ENCODE measurements around the gene SRP9. TPM values are rescaled to one million over a fixed set of nuclear protein-coding genes. Genes with fewer than 3 reads are reported as not detected.

The SRP9 gene
- total RNA-seq: 100 to 1,000 TPM in 3 of 4 donors, 10 to 100 TPM in 1; 67.9 to 153 (median 131) TPM

GRCh38 chr1:225777583-225778336 lies at the start of gene SRP9:
TSS of gene SRP9 (plus strand) at chr1:225777826. CDS start at chr1:225777941, 115 bp downstream.
- Histone ChIP-seq H3K4me3 (peak within 1 kb of the TSS; percentile 66 to 96 (median 75)), H3K9me3 (no peaks in the 10 kb centered on the region), H3K36me3 (no peaks in the 10 kb centered on the region), H3K4me1 (peaks cover 0 to 43% (median 11%) of the 10 kb centered on the region in 4 donors), H3K27me3 (no peaks in the 10 kb centered on the region), H3K27ac (peak within 1 kb of the TSS; percentile 89 to 98 (median 94))
- DNase-seq: peak; percentile 97 to 100 (median 99)
- TF ChIP-seq POLR2A (IDR thresholded peaks at IDR 0.05) (peak; percentile 78 to 81), CTCF (IDR thresholded peaks at IDR 0.05) (peak; percentile 88 to 97 (median 94))

GRCh38 chr1:225731491-225731890 lies 46.1 kb upstream of the SRP9 start:
- Histone ChIP-seq H3K27me3 (no peaks in the 10 kb centered on the region), H3K27ac (no peak overlapping the region), H3K4me1 (peaks cover 0 to 5% (median 0%) of the 10 kb centered on the region in 4 donors), H3K4me3 (no peak overlapping the region), H3K36me3 (no peaks in the 10 kb centered on the region), H3K9me3 (no peaks in the 10 kb centered on the region)
- no peak for DNase-seq
- TF ChIP-seq POLR2A (IDR thresholded peaks at IDR 0.05) (no peak), CTCF (IDR thresholded peaks at IDR 0.05) (no peak)

GRCh38 chr1:225733254-225733653 lies 44.4 kb upstream of the SRP9 start:
- no peaks in the 10 kb centered on the region for H3K9me3 ChIP-seq
- H3K27ac ChIP-seq: no peak overlapping the region
- H3K4me1 ChIP-seq: peaks cover 0 to 8% (median 0%) of the 10 kb centered on the region in 4 donors
- TF ChIP-seq CTCF (IDR thresholded peaks at IDR 0.05) (no peak), POLR2A (IDR thresholded peaks at IDR 0.05) (no peak)
- no peak for DNase-seq
- H3K4me3 ChIP-seq: no peak overlapping the region
- H3K36me3 ChIP-seq: no peaks in the 10 kb centered on the region
- H3K27me3 ChIP-seq: no peaks in the 10 kb centered on the region

- peaks cover 0 to 8% (median 0%) of the 10 kb centered on the region in 4 donors for H3K4me1 ChIP-seq
- H3K4me3 ChIP-seq: no peak overlapping the region
- H3K27ac ChIP-seq: peak overlapping the region; percentile 21 to 57 (median 39)
- no peaks in the 10 kb centered on the region for H3K36me3 ChIP-seq
- H3K9me3 ChIP-seq: no peaks in the 10 kb centered on the region
- TF ChIP-seq CTCF (IDR thresholded peaks at IDR 0.05) (no peak), POLR2A (IDR thresholded peaks at IDR 0.05) (no peak)
- DNase-seq: peak in 2 of 3 donors; percentile 22 to 59
- H3K27me3 ChIP-seq: no peaks in the 10 kb centered on the region
Observed at GRCh38 chr1:225735252-225736149, 42.1 kb upstream of the SRP9 start.

- peak overlapping the region in 3 of 4 donors; percentile 27 to 57 (median 51) for H3K27ac ChIP-seq
- H3K4me1 ChIP-seq: peaks cover 0 to 8% (median 0%) of the 10 kb centered on the region in 4 donors
- no peak overlapping the region for H3K4me3 ChIP-seq
- no peaks in the 10 kb centered on the region for H3K27me3 ChIP-seq
- no peak for DNase-seq
- H3K9me3 ChIP-seq: no peaks in the 10 kb centered on the region
- no peaks in the 10 kb centered on the region for H3K36me3 ChIP-seq
- TF ChIP-seq CTCF (IDR thresholded peaks at IDR 0.05) (no peak), POLR2A (IDR thresholded peaks at IDR 0.05) (no peak)
Observed at GRCh38 chr1:225736437-225737098, 41.1 kb upstream of the SRP9 start.
